SU-DHL-6 (cell line): Measurements from ENCODE around the gene SPG7.

Source experiments
- H2AFZ ChIP-seq: fragments of 200-600 bp; sonication (generic); 2 replicates; pipeline ENCODE4 v1.6.1; 2014; ENCODE audit warnings: low read depth, mild to moderate bottlenecking, moderate library complexity, mixed read lengths, antibody characterized with exemption, low read length; ENCODE audit not compliant: severe bottlenecking
- H3F3A ChIP-seq: fragments of 200-600 bp; shearing (Covaris generic); 2 replicates; pipeline ENCODE4 v1.6.0; 2016; ENCODE audit warnings: antibody characterized with exemption, mild to moderate bottlenecking; ENCODE audit not compliant: insufficient read depth
- H3K27ac ChIP-seq: fragments of 200-600 bp; sonication (generic); 2 replicates; pipeline ENCODE4 v1.5.1; 2016; ENCODE audit warnings: low read depth, mild to moderate bottlenecking, low read length, moderate library complexity, mixed read lengths
- H3K27me3 ChIP-seq: fragments of 200-600 bp; sonication (generic), shearing (Covaris generic); 2 replicates; pipeline ENCODE4 v1.6.0; 2014; ENCODE audit warnings: mild to moderate bottlenecking, low read length
- H3K36me3 ChIP-seq: fragments of 200-600 bp; sonication (generic); 2 replicates; pipeline ENCODE4 v1.6.1; 2014; ENCODE audit warnings: mild to moderate bottlenecking, low read length, mixed read lengths
- H3K4me2 ChIP-seq: fragments of 300-600, 200-600 bp; shearing (Covaris generic), sonication (generic); 2 replicates; pipeline ENCODE4 v1.6.0; 2014; ENCODE audit warnings: low read length, low read depth, mild to moderate bottlenecking; ENCODE audit not compliant: poor library complexity, severe bottlenecking
- H3K4me3 ChIP-seq: fragments of 200-600 bp; sonication (generic); 2 replicates; pipeline ENCODE4 v1.5.1; 2014; ENCODE audit warnings: antibody characterized with exemption, low read length, mild to moderate bottlenecking, mixed read lengths; ENCODE audit not compliant: insufficient read depth, poor library complexity, severe bottlenecking
- H3K79me2 ChIP-seq: fragments of 200-600 bp; sonication (generic); 2 replicates; pipeline ENCODE4 v1.6.1; 2014; ENCODE audit warnings: mild to moderate bottlenecking, low read length, moderate library complexity; ENCODE audit not compliant: insufficient read depth
- H3K9ac ChIP-seq: fragments of 200-600 bp; sonication (generic); 2 replicates; pipeline ENCODE4 v1.7.0; 2014; ENCODE audit warnings: mild to moderate bottlenecking, low read length
- H3K9me2 ChIP-seq: fragments of 200-600 bp; sonication (generic); replicated peaks from 2 replicates; pipeline ENCODE4 v1.6.1; 2014; ENCODE audit warnings: low read length; ENCODE audit not compliant: insufficient read depth
- H3K9me3 ChIP-seq: fragments of 200-600 bp; sonication (generic); 2 replicates; pipeline ENCODE4 v1.6.1; 2014; ENCODE audit warnings: low read length, mixed read lengths; ENCODE audit not compliant: insufficient read depth
- H4K20me1 ChIP-seq: fragments of 200-600 bp; sonication (generic); 2 replicates; pipeline ENCODE4 v1.6.1; 2014; ENCODE audit warnings: low read depth, mild to moderate bottlenecking, antibody characterized with exemption, low read length, moderate library complexity, mixed read lengths
- EZH2phosphoT487 ChIP-seq: fragments of 200-600 bp; sonication (generic), shearing (Covaris generic); conservative IDR thresholded peaks from 2 replicates; pipeline ENCODE4 v1.6.1; 2018; ENCODE audit warnings: mild to moderate bottlenecking, antibody characterized with exemption, low read length, moderate library complexity, mixed read lengths
- TF ChIP-seq, protein P1 (sequence below): fragments of 200-600 bp; sonication (generic); IDR thresholded peaks from one replicate; pipeline ENCODE4 v1.5.1; 2017; ENCODE audit warnings: antibody characterized with exemption, mild to moderate bottlenecking, low read length, moderate library complexity; ENCODE audit not compliant: insufficient read depth, poor library complexity, severe bottlenecking

Gene SPG7

DNA sequence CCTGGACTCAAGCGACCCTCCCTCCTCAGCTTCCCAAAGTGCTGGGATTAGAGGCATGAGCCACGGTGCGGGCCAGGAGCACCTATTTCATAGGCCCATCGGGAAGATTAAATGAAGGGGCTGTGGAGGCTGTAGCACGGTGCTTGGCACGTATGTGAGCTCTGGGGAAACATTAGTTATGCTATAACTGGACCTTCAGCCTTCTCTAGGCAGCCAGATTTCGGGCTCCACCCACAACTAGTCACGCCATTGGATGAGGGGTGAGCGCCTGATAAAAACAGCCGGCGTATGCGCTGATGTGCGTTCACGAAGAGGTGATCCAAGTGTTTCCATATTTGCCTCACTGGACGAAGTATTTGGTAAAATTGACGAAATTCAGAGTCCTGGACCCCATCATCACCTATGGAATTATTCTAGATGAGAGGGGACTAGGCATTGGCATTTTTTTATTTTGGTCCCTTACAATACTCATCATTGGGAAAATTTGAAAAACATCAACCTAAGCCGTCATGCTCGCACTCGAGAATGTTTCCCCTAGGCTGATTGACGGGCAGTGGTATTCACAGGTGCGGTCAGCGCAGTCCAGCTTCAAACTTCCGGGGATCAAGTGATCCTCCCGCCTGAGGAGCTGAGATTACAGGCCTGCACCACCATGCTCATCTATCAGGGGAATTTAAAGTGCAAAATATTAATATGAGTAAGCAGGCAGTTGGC is 16.1 kb upstream of the SPG7 start:
- Histone ChIP-seq H2AFZ (no peak overlapping the region), H3K27ac (no peak overlapping the region), H3K9me2 (no peaks in the 10 kb centered on the region)

DNA sequence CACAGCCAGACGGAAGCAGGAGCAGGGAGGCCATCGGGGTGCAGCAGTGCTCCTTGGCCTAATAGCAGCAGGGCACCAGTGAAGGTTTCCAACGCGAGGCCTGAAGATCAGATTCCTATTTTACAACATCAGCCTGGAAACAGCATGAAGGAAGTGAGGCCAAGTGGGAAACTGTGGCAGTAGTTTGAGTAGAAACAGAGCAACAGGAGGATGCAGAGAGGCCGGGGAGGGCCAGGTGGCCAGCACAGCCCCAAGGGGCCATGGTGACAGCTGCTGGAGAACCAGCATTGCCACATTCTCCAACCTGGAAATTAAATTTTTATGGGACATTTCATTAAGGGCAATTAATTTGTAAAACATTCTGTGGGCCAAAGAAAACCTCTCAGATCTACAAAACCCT is 14.4 kb upstream of the SPG7 start:
- Histone ChIP-seq H3F3A (peaks cover 3% of the 10 kb centered on the region), H3K4me2 (no peak overlapping the region), H3K79me2 (peaks cover 15% of the 10 kb centered on the region), H2AFZ (no peak overlapping the region), H4K20me1 (peaks cover 2% of the 10 kb centered on the region; the same call in 1 of the 2 replicates), H3K9ac (no peak overlapping the region), H3K27ac (no peak overlapping the region), H3K4me3 (no peak overlapping the region), H3K27me3 (no peaks in the 10 kb centered on the region), H3K36me3 (no peaks in the 10 kb centered on the region), H3K9me3 (no peaks in the 10 kb centered on the region), H3K9me2 (no peaks in the 10 kb centered on the region)
- TF ChIP-seq EZH2phosphoT487: no peak
- TF ChIP-seq, protein P1, sequence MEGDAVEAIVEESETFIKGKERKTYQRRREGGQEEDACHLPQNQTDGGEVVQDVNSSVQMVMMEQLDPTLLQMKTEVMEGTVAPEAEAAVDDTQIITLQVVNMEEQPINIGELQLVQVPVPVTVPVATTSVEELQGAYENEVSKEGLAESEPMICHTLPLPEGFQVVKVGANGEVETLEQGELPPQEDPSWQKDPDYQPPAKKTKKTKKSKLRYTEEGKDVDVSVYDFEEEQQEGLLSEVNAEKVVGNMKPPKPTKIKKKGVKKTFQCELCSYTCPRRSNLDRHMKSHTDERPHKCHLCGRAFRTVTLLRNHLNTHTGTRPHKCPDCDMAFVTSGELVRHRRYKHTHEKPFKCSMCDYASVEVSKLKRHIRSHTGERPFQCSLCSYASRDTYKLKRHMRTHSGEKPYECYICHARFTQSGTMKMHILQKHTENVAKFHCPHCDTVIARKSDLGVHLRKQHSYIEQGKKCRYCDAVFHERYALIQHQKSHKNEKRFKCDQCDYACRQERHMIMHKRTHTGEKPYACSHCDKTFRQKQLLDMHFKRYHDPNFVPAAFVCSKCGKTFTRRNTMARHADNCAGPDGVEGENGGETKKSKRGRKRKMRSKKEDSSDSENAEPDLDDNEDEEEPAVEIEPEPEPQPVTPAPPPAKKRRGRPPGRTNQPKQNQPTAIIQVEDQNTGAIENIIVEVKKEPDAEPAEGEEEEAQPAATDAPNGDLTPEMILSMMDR: no peak

More for the DNA sequence above, 16.1 kb upstream of the SPG7 start:
- TF ChIP-seq EZH2phosphoT487: no peak
- TF ChIP-seq, protein P1: no peak
- Histone ChIP-seq H3K4me3 (peak overlapping the region; percentile 79), H3K4me2 (peak overlapping the region; percentile 91), H3F3A (peaks cover 17% of the 10 kb centered on the region), H3K79me2 (peaks cover 30% of the 10 kb centered on the region), H4K20me1 (peaks cover 9% of the 10 kb centered on the region), H3K27me3 (no peaks in the 10 kb centered on the region), H3K36me3 (peaks cover 1% of the 10 kb centered on the region; the same call in 1 of the 2 replicates), H3K9ac (peak overlapping the region; percentile 75), H3K9me3 (no peaks in the 10 kb centered on the region)

DNA sequence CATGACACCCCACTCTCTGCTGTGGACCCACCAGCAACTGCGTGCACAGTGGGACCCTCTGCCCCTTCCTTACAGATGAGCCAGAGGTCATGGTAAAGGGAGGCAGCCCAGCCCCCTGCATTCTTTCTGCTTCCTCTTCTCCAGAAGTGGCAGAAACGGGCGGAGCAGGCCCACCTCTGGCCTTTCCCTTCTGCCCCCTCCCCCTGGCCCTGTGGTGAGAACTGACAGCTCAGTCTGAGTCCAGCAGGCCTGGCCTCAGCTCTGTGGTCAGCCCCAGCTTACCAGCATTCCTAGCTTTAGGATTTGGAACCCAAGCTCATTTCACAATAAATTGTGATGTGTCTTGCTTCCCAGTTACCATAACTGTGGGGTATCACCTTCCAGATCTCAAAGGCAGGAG is 13.1 kb upstream of the SPG7 start:
- H3K36me3 ChIP-seq: no peaks in the 10 kb centered on the region
- no peak overlapping the region for H3K4me3 ChIP-seq
- no peak overlapping the region for H2AFZ ChIP-seq
- peaks cover 11% of the 10 kb centered on the region for H3K79me2 ChIP-seq
- no peaks in the 10 kb centered on the region for H3K27me3 ChIP-seq
- no peaks in the 10 kb centered on the region for H3K9me3 ChIP-seq
- H3F3A ChIP-seq: no peaks in the 10 kb centered on the region
- H3K4me2 ChIP-seq: no peak overlapping the region
- H3K9ac ChIP-seq: no peak overlapping the region
- no peaks in the 10 kb centered on the region for H4K20me1 ChIP-seq
- no peaks in the 10 kb centered on the region for H3K9me2 ChIP-seq
- no peak overlapping the region for H3K27ac ChIP-seq
- TF ChIP-seq, protein P1: no peak
- TF ChIP-seq EZH2phosphoT487: no peak
